ENCODE measurements around the gene PFN1. TPM values are rescaled to one million over a fixed set of nuclear protein-coding genes. Genes with fewer than 3 reads are reported as not detected.

Gene PFN1
- total RNA-seq, 1 donor from 2014 or later, result 811 TPM

GRCh38 chr17:4901648-4902344 lies 46.5 kb downstream of the PFN1 start:
- Histone ChIP-seq H3K4me1 (peaks cover 29% of the 10 kb centered on the region), H3K27ac (peak overlapping the region; percentile 42), H3K4me3 (peak overlapping the region in 1 of 2 donors; percentile 4), H3K36me3 (peaks cover 0 to 9% of the 10 kb centered on the region in 2 donors), H3K9me3 (no peaks in the 10 kb centered on the region), H3K27me3 (no peaks in the 10 kb centered on the region)
- no peak for TF ChIP-seq POLR2AphosphoS5 (IDR thresholded peaks at IDR 0.05; ENCODE audit: insufficient read depth in 1 of 2, low read depth in 1 of 2)
- TF ChIP-seq, protein P1, sequence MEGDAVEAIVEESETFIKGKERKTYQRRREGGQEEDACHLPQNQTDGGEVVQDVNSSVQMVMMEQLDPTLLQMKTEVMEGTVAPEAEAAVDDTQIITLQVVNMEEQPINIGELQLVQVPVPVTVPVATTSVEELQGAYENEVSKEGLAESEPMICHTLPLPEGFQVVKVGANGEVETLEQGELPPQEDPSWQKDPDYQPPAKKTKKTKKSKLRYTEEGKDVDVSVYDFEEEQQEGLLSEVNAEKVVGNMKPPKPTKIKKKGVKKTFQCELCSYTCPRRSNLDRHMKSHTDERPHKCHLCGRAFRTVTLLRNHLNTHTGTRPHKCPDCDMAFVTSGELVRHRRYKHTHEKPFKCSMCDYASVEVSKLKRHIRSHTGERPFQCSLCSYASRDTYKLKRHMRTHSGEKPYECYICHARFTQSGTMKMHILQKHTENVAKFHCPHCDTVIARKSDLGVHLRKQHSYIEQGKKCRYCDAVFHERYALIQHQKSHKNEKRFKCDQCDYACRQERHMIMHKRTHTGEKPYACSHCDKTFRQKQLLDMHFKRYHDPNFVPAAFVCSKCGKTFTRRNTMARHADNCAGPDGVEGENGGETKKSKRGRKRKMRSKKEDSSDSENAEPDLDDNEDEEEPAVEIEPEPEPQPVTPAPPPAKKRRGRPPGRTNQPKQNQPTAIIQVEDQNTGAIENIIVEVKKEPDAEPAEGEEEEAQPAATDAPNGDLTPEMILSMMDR (IDR thresholded peaks at IDR 0.05), result no peak
- TF ChIP-seq POLR2A (IDR thresholded peaks at IDR 0.05), result no peak
- DNase-seq (ENCODE audit: extremely low spot score in 2 of 2), result no peak
- intact Hi-C loops (cut with DNase I), result loop anchor here (10.0 kb wide), 1 partner anchor 163 kb away; no protein-coding TSS in a partner anchor

DNA sequence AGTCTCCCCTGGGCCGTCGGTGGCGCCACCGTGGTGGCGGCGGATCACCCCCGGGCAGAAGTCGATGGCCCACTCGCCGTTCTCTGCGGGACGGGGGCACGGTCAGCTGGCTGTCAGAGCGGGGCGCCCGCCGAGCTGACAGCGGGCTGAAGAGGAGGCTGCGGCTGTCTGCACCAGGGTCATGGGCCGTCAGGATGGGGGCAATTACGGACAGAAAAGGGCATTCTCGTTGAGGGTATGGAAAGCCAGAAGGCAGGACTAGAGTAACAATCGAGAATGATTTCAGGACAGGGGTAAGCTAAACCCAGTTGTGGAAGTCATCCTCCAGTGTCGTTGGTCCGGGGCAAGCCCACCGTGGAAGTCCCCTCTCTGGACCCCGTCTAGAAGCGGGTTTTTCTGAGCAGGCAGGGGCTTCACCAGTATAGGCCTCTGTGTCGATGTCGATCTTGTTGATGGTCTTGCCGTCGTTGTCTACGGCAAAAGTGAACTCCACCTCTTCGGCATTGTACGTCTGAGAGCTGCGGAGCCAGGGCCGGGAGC lies 47.2 kb downstream of the PFN1 start:
- TF ChIP-seq, protein P1 (IDR thresholded peaks at IDR 0.05), result no peak
- TF ChIP-seq POLR2AphosphoS5 (IDR thresholded peaks at IDR 0.05; ENCODE audit: insufficient read depth in 1 of 2, low read depth in 1 of 2), result no peak
- TF ChIP-seq POLR2A (IDR thresholded peaks at IDR 0.05), result no peak
- peak overlapping the region; percentile 4 to 56 for H3K4me3 ChIP-seq
- intact Hi-C loops (cut with DNase I), result loop anchor here (10.0 kb wide), 1 partner anchor 164 kb away; no protein-coding TSS in a partner anchor
- DNase-seq (ENCODE audit: extremely low spot score in 2 of 2), result no peak
- H3K27ac ChIP-seq, result peak overlapping the region; percentile 42
- H3K36me3 ChIP-seq, result peaks cover 0 to 15% of the 10 kb centered on the region in 2 donors
- H3K4me1 ChIP-seq, result peaks cover 29% of the 10 kb centered on the region
- no peaks in the 10 kb centered on the region for H3K27me3 ChIP-seq
- H3K9me3 ChIP-seq, result no peaks in the 10 kb centered on the region

- Histone ChIP-seq H3K36me3 (peaks cover 0 to 22% of the 10 kb centered on the region in 2 donors), H3K4me1 (peaks cover 29% of the 10 kb centered on the region), H3K27ac (no peak overlapping the region), H3K27me3 (no peaks in the 10 kb centered on the region), H3K9me3 (no peaks in the 10 kb centered on the region), H3K4me3 (peak overlapping the region; percentile 50 to 56)
- intact Hi-C loops (cut with DNase I), result loop anchor here (10.0 kb wide), 1 partner anchor 164 kb away; no protein-coding TSS in a partner anchor
- no peak for DNase-seq (ENCODE audit: extremely low spot score in 2 of 2)
- TF ChIP-seq POLR2A (IDR thresholded peaks at IDR 0.05), result no peak
These were observed 47.9 kb downstream of the PFN1 start for GRCh38 chr17:4900231-4901107.

DNA sequence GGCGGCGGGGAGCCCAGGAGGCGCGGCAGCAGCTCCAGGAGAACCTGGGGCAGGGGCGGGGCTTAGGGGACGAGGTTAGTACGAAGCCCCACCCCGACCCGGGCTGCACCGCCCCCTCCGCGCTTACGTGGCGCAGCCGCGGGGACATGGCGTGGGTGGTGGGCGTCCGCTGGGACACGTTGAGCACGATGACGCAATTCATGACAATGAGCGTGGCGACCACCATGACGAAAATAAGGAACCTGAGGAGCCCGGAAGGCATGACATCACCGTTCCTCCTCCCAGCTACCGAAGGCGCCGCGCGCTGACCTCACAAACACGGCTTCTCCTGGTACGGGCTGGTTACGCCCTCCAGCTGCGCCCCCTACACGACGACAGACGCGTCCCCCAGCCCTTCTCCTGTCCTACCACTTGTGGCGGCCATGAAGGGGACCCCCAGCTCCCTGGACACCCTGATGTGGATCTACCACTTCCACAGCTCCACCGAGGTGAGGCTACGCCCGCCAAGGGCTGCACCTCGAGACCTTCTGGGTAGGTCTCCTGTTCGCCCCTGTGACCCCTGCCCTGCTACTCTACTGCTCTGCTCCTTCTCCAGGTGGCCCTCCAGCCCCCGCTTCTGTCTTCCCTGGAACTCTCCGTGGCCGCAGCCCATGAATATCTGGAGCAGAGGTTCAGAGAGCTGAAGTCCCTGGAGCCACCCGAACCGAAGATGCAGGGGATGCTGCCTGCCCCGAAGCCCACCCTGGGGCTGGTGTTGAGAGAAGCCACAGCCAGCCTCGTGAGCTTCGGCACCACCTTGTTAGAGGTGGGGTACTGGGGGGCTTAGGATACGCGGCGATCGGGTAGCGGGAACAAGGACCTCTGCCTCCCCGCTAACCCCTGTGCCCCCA lies 48.7 kb downstream of the PFN1 start, which contains the start of gene C17orf107:
C17orf107 (plus strand) TSS at position 196 of the 890 bp plus-strand sequence; CDS start at position 423, 227 bp downstream.
- Histone ChIP-seq H3K4me3 (peak within 1 kb of the TSS; percentile 50 to 56), H3K4me1 (peaks cover 29% of the 10 kb centered on the region), H3K27ac (peak within 1 kb of the TSS; percentile 10), H3K9me3 (no peaks in the 10 kb centered on the region), H3K27me3 (no peaks in the 10 kb centered on the region), H3K36me3 (peaks cover 0 to 30% of the 10 kb centered on the region in 2 donors)
- no peak for DNase-seq (ENCODE audit: extremely low spot score in 2 of 2)
- TF ChIP-seq, protein P1 (IDR thresholded peaks at IDR 0.05), result no peak
- TF ChIP-seq POLR2A (IDR thresholded peaks at IDR 0.05) (no peak), POLR2AphosphoS5 (IDR thresholded peaks at IDR 0.05; ENCODE audit: insufficient read depth in 1 of 2, low read depth in 1 of 2) (peak in 1 of 2 donors; percentile 72)
- intact Hi-C loops (cut with DNase I), result loop anchor here (10.0 kb wide), 1 partner anchor 165 kb away; no protein-coding TSS in a partner anchor
